WTC11 (cell line): ENCODE measurements around the gene ARL15.

Experiments used
- CBFB ChIP-seq: sonication (generic); formaldehyde crosslinking; IDR thresholded peaks from 2 replicates; pipeline ENCODE4 v1.8.1; 2022; ENCODE audit warnings: mild to moderate bottlenecking, low read depth, missing genetic modification reagents
- CTCF ChIP-seq: fragments of 200-600 bp; IDR thresholded peaks from 2 replicates; pipeline ENCODE4 v1.8.0; 2022; ENCODE audit warnings: antibody characterized with exemption
- ETV6 ChIP-seq: sonication (generic); formaldehyde crosslinking; IDR thresholded peaks from 2 replicates; pipeline ENCODE4 v1.8.1; 2022; ENCODE audit warnings: mild to moderate bottlenecking, missing genetic modification reagents
- FOXK1 ChIP-seq: sonication (generic); formaldehyde crosslinking; IDR thresholded peaks from 2 replicates; pipeline ENCODE4 v1.8.0; 2022; ENCODE audit warnings: mild to moderate bottlenecking, moderate library complexity, missing genetic modification reagents
- ZNF317 ChIP-seq: sonication (generic); formaldehyde crosslinking; IDR thresholded peaks from 2 replicates; pipeline ENCODE4 v1.8.1; 2023; ENCODE audit warnings: low read depth, mild to moderate bottlenecking, moderate library complexity, missing genetic modification reagents, borderline replicate concordance
- TF ChIP-seq, protein P1 (sequence below): sonication (generic); formaldehyde crosslinking; IDR thresholded peaks from 2 replicates; pipeline ENCODE4 v1.8.1; 2023; ENCODE audit warnings: mild to moderate bottlenecking, missing genetic modification reagents, moderate library complexity

- TF ChIP-seq CTCF (no peak), ZNF317 (CRISPR knock-in tag) (no peak), CBFB (CRISPR knock-in tag) (no peak), FOXK1 (CRISPR knock-in tag) (no peak), ETV6 (CRISPR knock-in tag) (no peak)
- TF ChIP-seq, protein P1, sequence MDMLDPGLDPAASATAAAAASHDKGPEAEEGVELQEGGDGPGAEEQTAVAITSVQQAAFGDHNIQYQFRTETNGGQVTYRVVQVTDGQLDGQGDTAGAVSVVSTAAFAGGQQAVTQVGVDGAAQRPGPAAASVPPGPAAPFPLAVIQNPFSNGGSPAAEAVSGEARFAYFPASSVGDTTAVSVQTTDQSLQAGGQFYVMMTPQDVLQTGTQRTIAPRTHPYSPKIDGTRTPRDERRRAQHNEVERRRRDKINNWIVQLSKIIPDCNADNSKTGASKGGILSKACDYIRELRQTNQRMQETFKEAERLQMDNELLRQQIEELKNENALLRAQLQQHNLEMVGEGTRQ (CRISPR knock-in tag), result no peak
These were observed 5.6 kb upstream of the ARL15 start for GRCh38 chr5:54315736-54316528.
